T-helper 9 cell (primary cell): ENCODE measurements around the gene POLE4.

Experiments
- DNase-seq: peaks from one replicate; pipeline ENCODE4 v3.0.0-alpha.2; 2020

Gene POLE4

GRCh38 chr2:74941284-74941683 is 17.2 kb upstream of the POLE4 start:
- no peak for DNase-seq

- no peak for DNase-seq
These were observed 16.2 kb upstream of the POLE4 start for GRCh38 chr2:74942263-74942662.

GRCh38 chr2:74944987-74945787 is 13.3 kb upstream of the POLE4 start:
- no peak for DNase-seq

GRCh38 chr2:74945788-74946331 is 12.6 kb upstream of the POLE4 start:
- DNase-seq, result no peak

GRCh38 chr2:74947703-74948102 is 10.7 kb upstream of the POLE4 start:
- DNase-seq, result no peak

GRCh38 chr2:74948779-74949178 is 9.7 kb upstream of the POLE4 start:
- no peak for DNase-seq

GRCh38 chr2:74951211-74951754 is 7.2 kb upstream of the POLE4 start:
- DNase-seq, result no peak

- DNase-seq, result no peak
These were observed 5.9 kb upstream of the POLE4 start for GRCh38 chr2:74952575-74952974.

GRCh38 chr2:74953796-74954499 is 4.5 kb upstream of the POLE4 start:
- DNase-seq, result no peak

- DNase-seq, result no peak
These were observed 4.0 kb upstream of the POLE4 start for GRCh38 chr2:74954500-74954874.

- DNase-seq, result no peak
These were observed 563 bp upstream of the POLE4 start for GRCh38 chr2:74957886-74958273.

- DNase-seq, result peak; percentile 0
These were observed 786 bp downstream of the POLE4 start for GRCh38 chr2:74959106-74959751.

- no peak for DNase-seq
These were observed 8.4 kb downstream of the POLE4 start for GRCh38 chr2:74966887-74967286.

GRCh38 chr2:74975016-74975415 is 16.6 kb downstream of the POLE4 start:
- no peak for DNase-seq

- no peak for DNase-seq
These were observed 21.4 kb downstream of the POLE4 start for GRCh38 chr2:74979844-74980243.

GRCh38 chr2:74982577-74982976 is 24.1 kb downstream of the POLE4 start:
- no peak for DNase-seq

- no peak for DNase-seq
These were observed 25.4 kb downstream of the POLE4 start for GRCh38 chr2:74983631-74984392.

GRCh38 chr2:74984947-74985637 is 26.6 kb downstream of the POLE4 start:
- no peak for DNase-seq

- DNase-seq, result no peak
These were observed 27.7 kb downstream of the POLE4 start for GRCh38 chr2:74985978-74986609.

GRCh38 chr2:74991977-74992376 is 33.5 kb downstream of the POLE4 start:
- DNase-seq, result no peak

GRCh38 chr2:74999468-74999867 is 41.0 kb downstream of the POLE4 start:
- DNase-seq, result no peak
